ENCODE measurements around the gene DPY30. TPM values are rescaled to one million over a fixed set of nuclear protein-coding genes. Genes with fewer than 3 reads are reported as not detected.
"Not testable (repeated sequence)": the region's sequence is repeated elsewhere in the genome, so short reads cannot be mapped to it uniquely, and the experiment has no call there.

DPY30 gene
- total RNA-seq (10 to 100 TPM; 22.0 to 27.0 TPM), total RNA-seq (13.4 to 29.4 reads per million in 2 donors)

- H3K36me3 Mint-ChIP-seq (ENCODE audit: low read depth): no peaks in the 10 kb centered on the region
- H3K27ac Mint-ChIP-seq: peak within 1 kb of the TSS; percentile 94
- no peaks in the 10 kb centered on the region for H3K27me3 Mint-ChIP-seq
- no peaks in the 10 kb centered on the region for H3K9me3 ChIP-seq (ENCODE audit: control insufficient read depth, low read length, poor library complexity, severe bottlenecking)
- peak within 1 kb of the TSS; percentile 97 for H3K4me3 Mint-ChIP-seq
- DNase-seq (peak; percentile 82 to 88 (median 83)), ATAC-seq (peak; percentile 96)
- peaks cover 8% of the 10 kb centered on the region for H3K4me1 Mint-ChIP-seq
Observed at GRCh38 chr2:32039447-32040219, at the start of gene DPY30. TSS of gene DPY30 (minus strand) at chr2:32039805. CDS start at chr2:32039456, 349 bp downstream.

GRCh38 chr2:32074134-32074506 is 34.5 kb upstream of the DPY30 start:
- Mint-ChIP-seq H3K4me1 (peaks cover 25% of the 10 kb centered on the region), H3K27ac (no peak overlapping the region)

GRCh38 chr2:32067549-32067948 is 27.9 kb upstream of the DPY30 start:
- H3K36me3 Mint-ChIP-seq (ENCODE audit: low read depth): peaks cover 3% of the 10 kb centered on the region
- H3K9me3 ChIP-seq (ENCODE audit: control insufficient read depth, low read length, poor library complexity, severe bottlenecking): no peaks in the 10 kb centered on the region
- H3K4me3 Mint-ChIP-seq: no peak overlapping the region
- H3K4me1 Mint-ChIP-seq: peaks cover 35% of the 10 kb centered on the region
- no peak for DNase-seq
- no peak for ATAC-seq
- H3K27ac Mint-ChIP-seq: no peak overlapping the region
- no peaks in the 10 kb centered on the region for H3K27me3 Mint-ChIP-seq

More at GRCh38 chr2:32074134-32074506, 34.5 kb upstream of the DPY30 start:
- ATAC-seq: no peak
- no peaks in the 10 kb centered on the region for H3K27me3 Mint-ChIP-seq
- H3K9me3 ChIP-seq (ENCODE audit: control insufficient read depth, low read length, poor library complexity, severe bottlenecking): no peaks in the 10 kb centered on the region
- H3K36me3 Mint-ChIP-seq (ENCODE audit: low read depth): no peaks in the 10 kb centered on the region
- no peak overlapping the region for H3K4me3 Mint-ChIP-seq
- no peak for DNase-seq

DNA sequence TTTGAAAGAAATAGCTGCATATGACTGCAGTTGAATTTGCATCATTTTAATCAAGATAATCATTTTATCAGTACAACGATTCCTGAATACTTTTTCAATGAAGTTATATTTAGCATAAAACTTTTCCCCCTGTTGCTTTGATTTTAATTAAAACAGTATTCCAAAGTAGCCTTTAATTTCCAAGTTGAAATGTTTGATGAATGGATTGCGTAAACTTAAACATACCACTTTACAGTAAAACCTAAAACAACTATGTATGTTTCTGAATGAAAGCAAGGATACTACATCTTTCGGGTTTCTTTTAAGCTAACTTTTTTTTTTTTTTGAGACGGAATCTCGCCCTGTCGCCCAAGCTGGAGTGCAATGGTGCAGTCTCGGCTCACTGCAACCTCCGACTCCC is 25.1 kb upstream of the DPY30 start:
- H3K4me1 Mint-ChIP-seq: peaks cover 26% of the 10 kb centered on the region
- H3K4me3 Mint-ChIP-seq: peak overlapping the region; percentile 95
- H3K36me3 Mint-ChIP-seq (ENCODE audit: low read depth): peaks cover 3% of the 10 kb centered on the region
- DNase-seq: no peak
- no peak for ATAC-seq
- peak overlapping the region; percentile 83 for H3K27ac Mint-ChIP-seq
- H3K27me3 Mint-ChIP-seq: no peaks in the 10 kb centered on the region
- H3K9me3 ChIP-seq (ENCODE audit: control insufficient read depth, low read length, poor library complexity, severe bottlenecking): no peaks in the 10 kb centered on the region

DNA sequence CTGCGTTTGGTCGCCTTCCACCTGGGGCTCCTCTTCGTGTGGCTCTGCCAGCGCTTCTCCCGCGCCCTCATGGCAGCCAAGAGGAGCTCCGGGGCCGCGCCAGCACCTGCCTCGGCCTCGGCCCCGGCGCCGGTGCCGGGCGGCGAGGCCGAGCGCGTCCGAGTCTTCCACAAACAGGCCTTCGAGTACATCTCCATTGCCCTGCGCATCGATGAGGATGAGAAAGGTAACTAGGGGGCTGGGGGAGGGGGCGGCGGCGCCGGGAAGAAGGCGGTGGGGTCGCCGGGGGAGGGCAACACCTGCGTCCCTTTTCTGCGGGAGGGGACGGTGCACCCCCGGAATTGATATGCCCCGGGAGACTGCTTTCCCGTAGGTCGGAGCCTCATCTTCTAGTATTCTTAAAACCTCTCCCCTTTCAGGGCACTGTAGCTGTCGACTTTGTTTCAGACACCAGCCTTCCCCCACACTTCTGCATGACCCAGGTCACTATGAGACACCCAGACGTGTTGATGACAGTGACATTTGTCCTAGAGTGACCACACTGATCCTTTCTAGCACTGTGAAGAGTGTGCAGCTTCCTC is 24.5 kb upstream of the DPY30 start:
- Mint-ChIP-seq H3K4me3 (peak overlapping the region; percentile 95), H3K4me1 (peaks cover 26% of the 10 kb centered on the region), H3K27ac (peak overlapping the region; percentile 83), H3K27me3 (no peaks in the 10 kb centered on the region), H3K36me3 (ENCODE audit: low read depth) (peaks cover 3% of the 10 kb centered on the region)
- ATAC-seq: no peak
- DNase-seq: no peak
- no peaks in the 10 kb centered on the region for H3K9me3 ChIP-seq (ENCODE audit: control insufficient read depth, low read length, poor library complexity, severe bottlenecking)

DNA sequence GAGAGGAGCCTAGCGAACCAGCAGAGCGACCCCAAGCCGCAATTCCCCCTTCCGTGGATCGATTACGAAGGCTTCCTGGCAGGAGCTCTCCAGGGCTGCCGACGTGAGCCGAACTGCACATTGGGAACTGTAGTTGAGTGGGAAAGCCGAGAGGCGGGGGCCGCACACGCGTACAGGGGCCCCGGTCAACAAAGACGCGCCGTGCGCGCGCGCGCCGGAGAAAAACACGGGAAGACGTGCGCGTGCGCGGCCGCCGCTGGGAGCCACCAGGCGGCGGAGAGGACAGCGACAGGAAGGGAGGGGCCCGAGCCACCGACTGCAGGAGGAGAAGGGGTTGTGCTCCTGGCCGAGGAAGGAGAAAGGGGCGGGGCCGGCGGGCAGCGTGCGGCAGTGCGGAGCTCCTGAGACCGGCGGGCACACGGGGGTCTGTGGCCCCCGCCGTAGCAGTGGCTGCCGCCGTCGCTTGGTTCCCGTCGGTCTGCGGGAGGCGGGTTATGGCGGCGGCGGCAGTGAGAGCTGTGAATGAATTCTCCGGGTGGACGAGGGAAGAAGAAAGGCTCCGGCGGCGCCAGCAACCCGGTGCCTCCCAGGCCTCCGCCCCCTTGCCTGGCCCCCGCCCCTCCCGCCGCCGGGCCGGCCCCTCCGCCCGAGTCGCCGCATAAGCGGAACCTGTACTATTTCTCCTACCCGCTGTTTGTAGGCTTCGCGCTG is 23.9 kb upstream of the DPY30 start, which contains the start of gene SPAST:
TSS of gene SPAST (plus strand) at position 247 of the 711 bp plus-strand sequence. CDS start at position 523, 276 bp downstream.
- Mint-ChIP-seq H3K4me1 (peaks cover 26% of the 10 kb centered on the region), H3K27me3 (no peaks in the 10 kb centered on the region), H3K4me3 (peak within 1 kb of the TSS; percentile 95), H3K27ac (peak within 1 kb of the TSS; percentile 93), H3K36me3 (ENCODE audit: low read depth) (peaks cover 3% of the 10 kb centered on the region)
- DNase-seq (peak; percentile 89 to 96 (median 95)), ATAC-seq (peak; percentile 90)
- no peaks in the 10 kb centered on the region for H3K9me3 ChIP-seq (ENCODE audit: control insufficient read depth, low read length, poor library complexity, severe bottlenecking)

GRCh38 chr2:32061973-32062861 is 22.6 kb upstream of the DPY30 start:
- H3K36me3 Mint-ChIP-seq (ENCODE audit: low read depth): peaks cover 3% of the 10 kb centered on the region
- no peaks in the 10 kb centered on the region for H3K27me3 Mint-ChIP-seq
- H3K9me3 ChIP-seq (ENCODE audit: control insufficient read depth, low read length, poor library complexity, severe bottlenecking): no peaks in the 10 kb centered on the region
- no peak for DNase-seq
- H3K27ac Mint-ChIP-seq: peak overlapping the region; percentile 93
- peak overlapping the region; percentile 95 for H3K4me3 Mint-ChIP-seq
- H3K4me1 Mint-ChIP-seq: peaks cover 26% of the 10 kb centered on the region
- no peak for ATAC-seq

- H3K27ac Mint-ChIP-seq: no peak overlapping the region
Observed at GRCh38 chr2:32061430-32061829, 21.8 kb upstream of the DPY30 start.

GRCh38 chr2:32060266-32060665 is 20.7 kb upstream of the DPY30 start:
- DNase-seq: no peak
- ATAC-seq: no peak
- H3K27ac Mint-ChIP-seq: no peak overlapping the region
- no peaks in the 10 kb centered on the region for H3K9me3 ChIP-seq (ENCODE audit: control insufficient read depth, low read length, poor library complexity, severe bottlenecking)
- H3K4me1 Mint-ChIP-seq: peaks cover 17% of the 10 kb centered on the region
- no peaks in the 10 kb centered on the region for H3K36me3 Mint-ChIP-seq (ENCODE audit: low read depth)
- no peaks in the 10 kb centered on the region for H3K27me3 Mint-ChIP-seq
- no peak overlapping the region for H3K4me3 Mint-ChIP-seq

More at GRCh38 chr2:32061430-32061829, 21.8 kb upstream of the DPY30 start:
- H3K36me3 Mint-ChIP-seq (ENCODE audit: low read depth): peaks cover 3% of the 10 kb centered on the region
- peaks cover 26% of the 10 kb centered on the region for H3K4me1 Mint-ChIP-seq
- ATAC-seq (no peak), DNase-seq (no peak)
- no peak overlapping the region for H3K4me3 Mint-ChIP-seq
- H3K27me3 Mint-ChIP-seq: no peaks in the 10 kb centered on the region
- no peaks in the 10 kb centered on the region for H3K9me3 ChIP-seq (ENCODE audit: control insufficient read depth, low read length, poor library complexity, severe bottlenecking)

GRCh38 chr2:32058130-32058529 is 18.5 kb upstream of the DPY30 start:
- H3K4me1 Mint-ChIP-seq: peaks cover 8% of the 10 kb centered on the region
- no peak overlapping the region for H3K27ac Mint-ChIP-seq
- H3K4me3 Mint-ChIP-seq: no peak overlapping the region
- no peaks in the 10 kb centered on the region for H3K9me3 ChIP-seq (ENCODE audit: control insufficient read depth, low read length, poor library complexity, severe bottlenecking)
- H3K36me3 Mint-ChIP-seq (ENCODE audit: low read depth): no peaks in the 10 kb centered on the region
- ATAC-seq: no peak
- DNase-seq: no peak
- H3K27me3 Mint-ChIP-seq: no peaks in the 10 kb centered on the region

GRCh38 chr2:32054583-32054982 is 15.0 kb upstream of the DPY30 start:
- not testable (repeated sequence) for ATAC-seq; H3K27ac Mint-ChIP-seq; H3K4me1 Mint-ChIP-seq; DNase-seq; H3K9me3 ChIP-seq (ENCODE audit: control insufficient read depth, low read length, poor library complexity, severe bottlenecking); H3K27me3 Mint-ChIP-seq; H3K36me3 Mint-ChIP-seq (ENCODE audit: low read depth); H3K4me3 Mint-ChIP-seq

DNA sequence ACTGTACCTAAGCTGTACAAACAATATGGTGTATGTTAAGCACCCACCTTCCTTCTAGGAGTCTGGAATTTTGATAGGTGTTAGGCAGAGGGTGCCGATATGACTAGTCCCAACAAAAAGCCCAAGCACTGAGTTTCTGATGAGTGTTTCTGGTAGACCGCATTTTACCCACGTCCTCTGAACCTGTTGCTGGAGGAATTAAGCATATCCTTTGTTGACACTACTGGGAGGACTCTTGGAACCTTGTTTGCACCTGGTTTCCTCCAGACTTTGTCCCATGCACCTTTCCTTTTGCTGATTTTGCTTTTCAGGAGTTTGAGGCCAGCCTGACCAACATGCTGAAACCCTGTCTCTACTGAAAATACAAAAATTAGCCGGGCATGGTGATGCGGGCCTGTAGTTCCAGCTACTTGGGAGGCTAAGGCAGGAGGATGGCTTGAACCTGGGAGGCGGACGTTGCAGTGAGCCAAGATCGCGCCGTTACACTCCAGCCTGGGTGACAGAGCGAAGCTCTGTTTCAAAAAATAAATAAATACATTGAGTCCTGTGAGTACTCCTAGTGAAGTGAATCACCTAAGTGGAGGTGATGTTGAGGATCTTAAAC is 12.3 kb upstream of the DPY30 start:
- no peaks in the 10 kb centered on the region for H3K4me1 Mint-ChIP-seq
- no peaks in the 10 kb centered on the region for H3K9me3 ChIP-seq (ENCODE audit: control insufficient read depth, low read length, poor library complexity, severe bottlenecking)
- no peak overlapping the region for H3K27ac Mint-ChIP-seq
- ATAC-seq (no peak), DNase-seq (no peak)
- no peaks in the 10 kb centered on the region for H3K27me3 Mint-ChIP-seq
- no peak overlapping the region for H3K4me3 Mint-ChIP-seq
- H3K36me3 Mint-ChIP-seq (ENCODE audit: low read depth): no peaks in the 10 kb centered on the region

All from T-helper 17 cell (primary cell).